ENCODE measurements around the gene ORM2. TPM values are rescaled to one million over a fixed set of nuclear protein-coding genes. Genes with fewer than 3 reads are reported as not detected.
"Not testable (repeated sequence)": the region's sequence is repeated elsewhere in the genome, so short reads cannot be mapped to it uniquely, and the experiment has no call there.

The ORM2 gene
- total RNA-seq (2022) (45.5 and 46.0 TPM in 2 replicates), Bru-seq, nascent RNA (percentile 60 among the genes with signal in this experiment), BruChase-seq, experiment 1, labeled RNA remaining after a 2-hour chase (percentile 55 among the genes with signal in this experiment), BruChase-seq, experiment 2, labeled RNA remaining after a 6-hour chase (percentile 72 among the genes with signal in this experiment)
- long read RNA-seq, transcript ORM2-201 (6 exons, 760 nt): major isoform, 54 of 58 reads
- long read RNA-seq, partial matches to known transcripts: 1 of 58 reads
- long read RNA-seq, other reads (novel, unspliced or antisense): 3 of 58 reads

DNA sequence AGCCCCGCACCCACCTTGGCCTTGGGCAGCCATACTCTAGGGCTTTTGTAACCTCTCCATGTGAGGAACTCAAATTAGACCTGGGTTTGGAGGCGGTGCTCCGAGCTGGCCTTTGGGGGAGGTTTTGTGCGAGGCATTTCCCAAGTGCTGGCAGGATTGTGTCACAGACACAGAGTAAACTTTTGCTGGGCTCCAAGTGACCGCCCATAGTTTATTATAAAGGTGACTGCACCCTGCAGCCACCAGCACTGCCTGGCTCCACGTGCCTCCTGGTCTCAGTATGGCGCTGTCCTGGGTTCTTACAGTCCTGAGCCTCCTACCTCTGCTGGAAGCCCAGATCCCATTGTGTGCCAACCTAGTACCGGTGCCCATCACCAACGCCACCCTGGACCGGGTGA is at the start of gene ORM2:
Gene ORM2, plus strand, starts transcription at position 245 of the 398 bp plus-strand sequence. Its CDS starts 36 bp downstream, at position 281.
- H3K9me3 Mint-ChIP-seq (ENCODE audit: unreplicated experiment); DNase-seq; CTCF ChIA-PET; H3K27me3 Mint-ChIP-seq (ENCODE audit: insufficient read depth, unreplicated experiment); H3K36me3 Mint-ChIP-seq (ENCODE audit: insufficient read depth, unreplicated experiment); H3K4me3 ChIP-seq (ENCODE audit: low read depth, low read length); H3K27me3 ChIP-seq (replicated peaks; ENCODE audit: control insufficient read depth, insufficient read depth, low read length); H3K4me1 Mint-ChIP-seq (ENCODE audit: low read depth, unreplicated experiment); H3K4me3 Mint-ChIP-seq (ENCODE audit: unreplicated experiment); POLR2A ChIA-PET; H3K9me3 ChIP-seq; H3K36me3 ChIP-seq (ENCODE audit: control insufficient read depth, insufficient read depth, low read length); intact Hi-C loops (cut with micrococcal nuclease; ENCODE audit: unreplicated experiment); BruUV-seq (replicated peaks): not testable (repeated sequence)
- H3K27ac Mint-ChIP-seq (ENCODE audit: unreplicated experiment): peak within 1 kb of the TSS; percentile 39
- peaks cover 20% of the 10 kb centered on the region for H3K4me1 ChIP-seq

DNA sequence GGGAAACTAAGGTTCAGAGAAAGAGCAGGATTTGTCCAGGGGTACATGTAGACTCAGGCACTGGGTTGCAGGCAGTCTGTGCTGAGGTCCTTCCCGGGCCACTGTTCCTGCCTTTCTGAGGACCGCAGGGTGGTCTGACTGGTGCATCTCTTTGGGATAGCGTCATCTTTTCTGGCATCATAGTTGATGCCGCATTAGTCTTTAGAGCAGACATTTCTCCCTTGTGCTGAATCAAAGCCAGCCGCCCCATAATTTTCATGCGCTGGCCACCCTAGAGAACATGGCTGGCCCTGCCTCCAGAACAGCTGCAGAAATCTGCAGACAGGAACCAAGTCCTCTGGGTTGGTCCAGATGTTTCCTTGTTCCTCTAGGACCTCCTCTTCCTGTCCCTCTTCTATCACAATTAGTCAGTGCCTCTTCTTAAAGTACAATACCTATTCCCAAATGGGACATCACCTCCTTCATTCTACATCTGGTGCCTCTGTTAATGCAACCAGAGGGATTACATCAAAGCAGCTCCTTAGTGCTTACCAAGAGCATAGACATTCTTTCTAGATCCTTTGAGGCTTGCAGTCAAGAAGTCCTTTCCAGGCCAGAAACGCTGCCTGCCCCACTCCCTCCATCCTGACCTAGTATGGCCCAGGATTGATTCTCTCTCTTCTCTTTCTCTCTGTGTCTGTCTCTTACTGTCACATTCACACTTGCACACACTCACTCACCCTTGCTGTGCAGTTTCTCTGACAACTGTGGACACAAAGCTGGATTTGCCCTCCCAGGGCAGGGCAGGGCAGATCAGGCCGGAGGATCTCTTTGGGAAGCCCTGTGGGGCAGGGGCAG is 48.8 kb upstream of the ORM2 start:
- DNase-seq: peak in 1 of 2 experiments; percentile 10
- Histone ChIP-seq H3K4me3 (ENCODE audit: low read depth, low read length) (no peak overlapping the region), H3K27me3 (replicated peaks; ENCODE audit: control insufficient read depth, insufficient read depth, low read length) (no peaks in the 10 kb centered on the region), H3K4me1 (no peaks in the 10 kb centered on the region), H3K36me3 (ENCODE audit: control insufficient read depth, insufficient read depth, low read length) (peaks cover 3% of the 10 kb centered on the region), H3K9me3 (no peaks in the 10 kb centered on the region)
- CTCF ChIA-PET: no interaction called here
- TF ChIP-seq, protein P1, sequence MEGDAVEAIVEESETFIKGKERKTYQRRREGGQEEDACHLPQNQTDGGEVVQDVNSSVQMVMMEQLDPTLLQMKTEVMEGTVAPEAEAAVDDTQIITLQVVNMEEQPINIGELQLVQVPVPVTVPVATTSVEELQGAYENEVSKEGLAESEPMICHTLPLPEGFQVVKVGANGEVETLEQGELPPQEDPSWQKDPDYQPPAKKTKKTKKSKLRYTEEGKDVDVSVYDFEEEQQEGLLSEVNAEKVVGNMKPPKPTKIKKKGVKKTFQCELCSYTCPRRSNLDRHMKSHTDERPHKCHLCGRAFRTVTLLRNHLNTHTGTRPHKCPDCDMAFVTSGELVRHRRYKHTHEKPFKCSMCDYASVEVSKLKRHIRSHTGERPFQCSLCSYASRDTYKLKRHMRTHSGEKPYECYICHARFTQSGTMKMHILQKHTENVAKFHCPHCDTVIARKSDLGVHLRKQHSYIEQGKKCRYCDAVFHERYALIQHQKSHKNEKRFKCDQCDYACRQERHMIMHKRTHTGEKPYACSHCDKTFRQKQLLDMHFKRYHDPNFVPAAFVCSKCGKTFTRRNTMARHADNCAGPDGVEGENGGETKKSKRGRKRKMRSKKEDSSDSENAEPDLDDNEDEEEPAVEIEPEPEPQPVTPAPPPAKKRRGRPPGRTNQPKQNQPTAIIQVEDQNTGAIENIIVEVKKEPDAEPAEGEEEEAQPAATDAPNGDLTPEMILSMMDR (IDR thresholded peaks at IDR 0.05; ENCODE audit: insufficient read depth in 1 of 2, low read depth in 1 of 2, low read length in 1 of 2, severe bottlenecking in 1 of 2, unreplicated experiment in 1 of 2): no peak
- H3K9me3 Mint-ChIP-seq (ENCODE audit: unreplicated experiment): peaks cover 10% of the 10 kb centered on the region
- POLR2A ChIA-PET: no interaction called here
- H3K36me3 Mint-ChIP-seq (ENCODE audit: insufficient read depth, unreplicated experiment): peaks cover 13% of the 10 kb centered on the region
- H3K4me3 Mint-ChIP-seq (ENCODE audit: unreplicated experiment): no peak overlapping the region
- intact Hi-C loops (cut with micrococcal nuclease; ENCODE audit: unreplicated experiment): no loop called here
- no peaks in the 10 kb centered on the region for H3K4me1 Mint-ChIP-seq (ENCODE audit: low read depth, unreplicated experiment)
- no peaks in the 10 kb centered on the region for H3K27me3 Mint-ChIP-seq (ENCODE audit: insufficient read depth, unreplicated experiment)
- BruUV-seq (replicated peaks): no TSS peak
- no peak overlapping the region for H3K27ac Mint-ChIP-seq (ENCODE audit: unreplicated experiment)

DNA sequence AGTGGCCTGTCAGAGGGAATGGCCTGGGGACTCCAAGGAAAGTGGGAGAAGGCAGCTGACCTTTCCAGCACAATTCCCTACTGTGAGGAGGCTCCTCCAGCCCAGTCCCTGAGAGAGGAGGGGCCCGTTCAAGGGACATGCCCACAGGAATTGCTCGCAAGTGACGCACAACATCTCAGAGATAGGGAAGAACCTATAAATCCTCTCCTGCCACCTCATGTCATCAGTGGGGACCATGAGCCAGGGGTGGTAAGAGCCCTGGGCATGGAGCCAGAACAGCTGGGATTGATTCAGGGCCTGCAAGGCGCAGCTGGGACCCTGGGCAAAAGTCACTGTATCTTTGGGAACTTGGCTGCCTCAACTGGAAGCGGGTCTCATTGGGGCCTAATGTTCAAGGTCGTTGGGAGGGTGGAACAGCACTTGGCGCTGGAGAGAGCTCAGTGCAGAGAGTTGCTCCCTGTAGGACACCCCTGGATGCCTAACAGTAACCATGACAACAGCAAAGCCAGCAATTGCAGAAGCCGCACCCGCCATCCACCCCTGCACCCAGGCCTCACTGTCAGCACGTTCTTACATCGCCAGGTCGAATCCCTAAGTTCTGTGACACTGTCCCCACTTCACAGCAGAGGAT is 48.1 kb upstream of the ORM2 start:
- Histone ChIP-seq H3K4me1 (no peaks in the 10 kb centered on the region), H3K9me3 (no peaks in the 10 kb centered on the region), H3K27me3 (replicated peaks; ENCODE audit: control insufficient read depth, insufficient read depth, low read length) (no peaks in the 10 kb centered on the region), H3K36me3 (ENCODE audit: control insufficient read depth, insufficient read depth, low read length) (no peaks in the 10 kb centered on the region; the same call in 1 of the 2 replicates), H3K4me3 (ENCODE audit: low read depth, low read length) (no peak overlapping the region)
- BruUV-seq (replicated peaks): no TSS peak
- H3K4me1 Mint-ChIP-seq (ENCODE audit: low read depth, unreplicated experiment): no peaks in the 10 kb centered on the region
- peaks cover 13% of the 10 kb centered on the region for H3K36me3 Mint-ChIP-seq (ENCODE audit: insufficient read depth, unreplicated experiment)
- intact Hi-C loops (cut with micrococcal nuclease; ENCODE audit: unreplicated experiment): no loop called here
- POLR2A ChIA-PET: no interaction called here
- H3K9me3 Mint-ChIP-seq (ENCODE audit: unreplicated experiment): peaks cover 10% of the 10 kb centered on the region
- no peaks in the 10 kb centered on the region for H3K27me3 Mint-ChIP-seq (ENCODE audit: insufficient read depth, unreplicated experiment)
- TF ChIP-seq, protein P1 (IDR thresholded peaks at IDR 0.05; ENCODE audit: insufficient read depth in 1 of 2, low read depth in 1 of 2, low read length in 1 of 2, severe bottlenecking in 1 of 2, unreplicated experiment in 1 of 2): no peak
- H3K27ac Mint-ChIP-seq (ENCODE audit: unreplicated experiment): no peak overlapping the region
- peak in 1 of 2 experiments; percentile 31 for DNase-seq
- CTCF ChIA-PET: no interaction called here
- H3K4me3 Mint-ChIP-seq (ENCODE audit: unreplicated experiment): no peak overlapping the region

Measured in Caco-2 (cell line).